Uterus (tissue), 2 donors: ENCODE data around the gene TMPRSS12.

Experiments used
- CTCF ChIP-seq, 4 experiments: fragments of 200-600 bp in 2 of 4; fragments of 450-650 bp in 2 of 4; sonication (generic) in 2 of 4; IDR thresholded peaks; one replicate each; pipeline ENCODE4 v1.5.1; 2016 to 2019; ENCODE audit warnings: antibody characterized with exemption in 4 of 4, mild to moderate bottlenecking in 2 of 4, moderate library complexity in 1 of 4
- POLR2A ChIP-seq, 2 donors: fragments of 450-650 bp; IDR thresholded peaks; one replicate each; pipeline ENCODE4 v1.6.1; 2016; ENCODE audit warnings: antibody characterized with exemption in 2 of 2, mild to moderate bottlenecking in 1 of 2, moderate library complexity in 1 of 2

GRCh38 chr12:50865266-50865665 lies 22.5 kb downstream of the TMPRSS12 start:
- TF ChIP-seq CTCF (IDR thresholded peaks at IDR 0.05) (no peak), POLR2A (IDR thresholded peaks at IDR 0.05) (no peak)
